Measurements from ENCODE around the gene IPO11.

IPO11 gene

DNA sequence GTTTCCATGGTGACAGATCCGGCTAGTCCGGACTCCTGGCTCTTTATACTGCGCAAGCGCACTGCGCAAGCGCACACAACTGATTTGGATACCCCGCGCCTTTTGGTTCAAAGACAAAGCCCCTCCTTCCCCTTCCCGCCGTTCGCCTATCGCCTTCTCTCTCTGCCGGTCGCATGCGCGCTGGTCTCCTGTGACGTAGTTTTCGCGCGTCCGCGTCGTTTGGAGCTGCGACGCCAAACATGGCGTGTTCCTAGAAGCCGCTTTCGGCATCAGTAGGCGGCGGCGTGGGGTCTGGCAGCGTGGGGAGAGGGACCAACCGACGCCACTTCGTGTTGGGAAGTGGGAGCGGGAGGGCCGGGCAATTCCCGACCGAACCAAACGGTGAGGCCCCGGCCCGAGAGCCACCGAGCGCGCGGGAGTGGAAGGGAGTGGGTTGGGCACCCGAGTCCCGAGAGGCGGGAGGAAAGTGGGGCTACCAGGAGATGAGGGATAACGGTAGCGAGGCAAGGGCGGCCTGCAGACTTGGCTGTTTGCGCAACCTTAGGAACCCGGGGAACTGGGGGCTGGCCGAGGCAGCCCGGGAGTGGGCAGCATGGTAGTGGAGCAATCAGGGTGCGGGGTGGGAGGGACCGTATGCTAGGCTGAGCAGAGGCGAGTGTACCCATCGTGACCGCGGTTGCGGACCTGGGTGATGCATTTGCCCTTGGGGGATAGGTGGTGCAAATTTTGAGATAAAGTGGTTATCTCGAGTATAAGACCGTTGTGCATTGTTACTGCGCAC lies at the start of gene IPO11:
TSS of gene IPO11 (plus strand) at position 215 of the 781 bp plus-strand sequence. CDS start 24,517 bp downstream, outside the sequence.
- peak; percentile 88 to 100 (median 97) for DNase-seq

DNA sequence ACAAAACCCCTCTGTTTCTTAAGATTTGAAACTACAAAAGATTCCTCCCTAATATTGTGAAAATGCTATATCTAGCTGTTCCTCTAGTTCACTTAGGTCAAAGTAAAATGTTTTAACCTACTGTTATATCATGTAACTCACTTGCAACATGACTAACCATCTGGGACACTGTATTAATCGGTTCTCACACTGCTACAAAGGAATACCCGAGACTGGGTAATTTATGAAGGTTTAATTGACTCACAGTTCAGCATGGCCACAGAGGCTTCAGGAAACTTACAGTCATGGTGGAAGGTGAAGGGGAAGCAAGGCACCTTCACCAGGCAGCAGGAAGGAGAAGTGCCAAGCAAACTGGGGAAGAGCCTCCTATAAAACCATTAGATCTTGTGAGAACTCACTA lies 43.5 kb upstream of the IPO11 start:
- DNase-seq: no peak

DNA sequence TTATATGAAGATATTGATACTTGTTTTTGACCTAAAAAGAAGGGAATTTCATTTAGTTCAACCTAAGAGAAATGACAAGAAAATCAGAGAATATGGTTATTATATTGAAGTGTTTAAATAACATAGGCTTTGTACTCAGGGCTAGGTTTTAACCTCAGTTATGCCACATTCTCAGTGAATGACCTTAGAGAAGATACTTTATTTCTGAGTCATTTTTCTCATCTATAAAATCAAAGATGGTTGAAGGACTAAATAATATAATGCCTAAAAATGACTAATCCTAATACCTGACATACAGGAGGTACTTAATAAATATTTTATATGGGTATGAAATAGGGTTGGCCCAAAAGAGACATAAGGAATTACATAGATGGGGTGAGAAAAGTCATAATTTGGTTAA lies 41.2 kb upstream of the IPO11 start:
- no peak for DNase-seq

DNA sequence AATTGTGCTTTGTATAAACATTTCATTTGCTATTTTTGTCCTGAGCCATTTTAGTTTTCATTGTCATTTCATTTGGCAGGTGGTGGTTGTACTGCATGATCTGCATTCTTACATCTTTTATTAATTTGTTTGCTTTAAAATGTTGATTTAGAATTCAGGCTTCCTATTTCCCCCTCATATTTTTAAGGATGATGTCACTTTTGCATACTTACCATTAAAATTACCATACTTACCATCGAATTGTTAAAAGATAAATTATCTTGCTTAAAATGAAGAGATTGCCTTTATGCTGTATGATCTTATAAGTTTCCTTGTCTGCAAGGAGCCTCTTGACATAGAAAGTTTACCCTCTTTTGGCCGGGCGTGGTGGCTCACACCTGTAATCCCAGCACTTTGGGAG lies 40.0 kb upstream of the IPO11 start:
- no peak for DNase-seq

DNA sequence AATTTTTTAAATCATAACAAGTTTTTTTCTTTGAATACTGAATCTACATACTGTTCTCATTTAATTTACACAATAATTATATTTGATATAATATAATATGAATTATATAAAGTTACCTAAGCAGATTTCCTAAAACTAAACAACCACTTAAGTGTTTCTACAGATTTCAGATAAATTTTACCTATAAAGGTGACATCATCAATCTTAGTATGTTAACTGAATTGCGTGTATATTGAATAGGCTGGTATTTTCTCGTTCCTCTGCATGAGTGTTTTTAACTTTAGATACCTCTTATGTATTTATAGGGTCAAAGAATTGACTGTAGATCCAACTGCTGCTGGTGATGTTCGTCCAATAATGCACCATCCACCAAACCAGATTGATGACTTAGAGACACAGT lies 39.2 kb upstream of the IPO11 start:
- no peak for DNase-seq

DNA sequence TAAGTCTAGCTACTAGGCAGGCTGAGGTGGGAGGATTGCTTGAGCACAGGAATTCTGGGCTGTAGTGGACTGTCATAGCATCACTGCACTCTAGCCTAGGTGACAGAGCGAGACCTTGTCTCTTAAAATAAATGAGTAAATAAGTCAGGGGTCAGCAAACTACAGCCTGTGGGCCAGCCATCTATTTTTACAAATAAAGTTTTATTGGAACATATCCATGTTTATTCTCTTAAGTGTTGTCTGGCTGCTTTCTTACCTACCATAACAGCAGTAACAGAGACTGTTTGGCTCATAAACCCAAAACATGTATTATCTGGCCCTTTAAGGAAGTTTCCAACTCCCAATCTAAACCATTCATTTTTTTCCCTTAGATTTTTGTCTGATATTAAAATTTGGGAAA lies 38.5 kb upstream of the IPO11 start:
- no peak for DNase-seq

DNA sequence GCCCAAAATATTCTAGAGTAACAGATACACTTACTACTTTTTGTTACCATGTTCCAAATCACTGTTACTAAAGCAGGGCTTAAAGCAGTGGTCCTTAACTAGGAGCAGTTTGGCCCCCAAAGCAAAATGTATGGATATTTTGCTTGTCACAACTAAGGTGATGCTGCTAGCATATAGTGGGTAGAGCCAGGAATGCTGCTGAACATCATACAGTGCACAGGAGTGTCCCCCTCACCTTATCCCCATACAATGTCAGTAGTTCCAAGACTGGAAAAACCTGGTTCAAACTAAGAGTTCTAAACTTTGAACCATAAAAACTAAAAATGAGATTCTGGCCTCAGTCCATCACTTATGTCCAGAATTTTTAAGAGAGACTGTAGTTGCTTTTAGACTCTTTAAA lies 36.9 kb upstream of the IPO11 start:
- DNase-seq: no peak

DNA sequence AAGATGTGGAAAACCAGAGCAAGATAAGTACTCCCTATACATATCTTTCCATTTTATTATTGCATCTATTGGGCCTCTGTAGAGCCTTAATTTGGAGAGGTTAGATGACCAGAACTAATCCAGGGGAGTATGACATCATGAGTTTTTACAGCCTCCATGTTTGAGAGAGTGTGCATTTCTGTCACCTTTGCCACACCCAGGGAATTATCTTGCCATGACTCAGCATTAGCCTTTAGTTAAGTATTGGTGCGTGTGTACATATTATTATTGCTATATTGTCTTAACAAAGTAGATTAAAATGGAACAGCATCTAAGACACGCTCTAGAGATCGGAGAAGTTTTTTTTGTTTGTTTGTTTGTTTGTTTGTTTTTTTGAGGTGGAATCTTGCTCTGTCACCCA lies 36.5 kb upstream of the IPO11 start:
- no peak for DNase-seq

DNA sequence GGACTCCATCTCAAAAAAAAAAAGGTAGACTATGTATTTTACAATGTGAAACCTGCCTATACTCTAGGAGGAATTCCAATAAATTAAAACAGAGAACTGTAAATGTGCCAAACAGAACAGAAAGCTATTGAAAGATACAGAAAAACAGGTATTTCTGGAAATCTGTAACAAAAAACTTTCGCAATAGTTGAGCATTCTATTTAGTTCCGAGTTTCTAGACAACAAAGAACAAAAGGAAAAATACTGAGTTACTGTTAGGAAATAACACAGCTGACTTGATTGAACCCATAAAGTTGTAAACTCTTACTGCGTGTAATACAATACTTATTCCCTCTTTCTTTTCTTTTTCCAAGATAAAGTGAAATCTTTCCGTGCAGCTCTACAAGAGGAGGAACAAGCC lies 27.4 kb upstream of the IPO11 start:
- no peak for DNase-seq

DNA sequence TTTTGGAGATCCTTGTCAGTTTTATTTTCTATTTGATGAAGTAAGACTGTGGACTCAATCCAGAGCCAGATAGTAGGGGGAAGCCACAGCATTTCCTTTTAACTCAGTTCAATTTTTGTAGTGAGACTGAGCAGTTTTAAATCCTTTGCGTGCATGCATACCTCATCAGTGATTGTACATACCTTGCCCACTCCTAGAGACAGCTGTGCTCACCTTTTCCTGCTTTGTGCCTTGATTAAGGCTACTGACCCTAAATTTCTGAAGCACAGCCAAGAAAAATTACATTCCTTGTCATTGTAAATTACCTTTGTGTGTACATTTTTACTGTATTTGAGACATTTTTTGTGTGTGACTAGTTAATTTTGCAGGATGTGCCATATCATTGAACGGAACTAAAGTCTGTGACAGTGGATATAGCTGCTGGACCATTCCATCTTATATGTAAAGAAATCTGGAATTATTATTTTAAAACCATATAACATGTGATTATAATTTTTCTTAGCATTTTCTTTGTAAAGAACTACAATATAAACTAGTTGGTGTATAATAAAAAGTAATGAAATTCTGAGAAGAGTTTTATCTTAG lies 26.7 kb upstream of the IPO11 start:
- no peak for DNase-seq

DNA sequence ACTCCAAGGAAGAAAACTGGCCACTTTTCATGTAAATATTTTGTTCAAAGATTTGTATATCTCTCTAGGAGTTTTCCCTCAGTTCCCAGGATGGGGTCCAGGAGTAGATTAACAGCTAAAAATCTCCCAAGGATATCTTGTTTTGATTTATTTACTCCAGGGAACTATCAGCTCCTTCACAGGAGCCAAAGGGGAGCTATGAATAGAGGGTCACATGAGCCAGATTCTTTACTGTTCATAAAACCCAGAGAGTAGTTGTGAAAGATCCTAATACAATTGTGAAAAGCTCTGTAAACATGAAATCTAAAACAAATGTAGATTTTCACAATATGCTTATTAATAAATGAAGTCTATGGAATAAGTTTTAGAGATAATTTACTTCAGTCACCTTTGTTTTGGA lies 25.7 kb upstream of the IPO11 start:
- no peak for DNase-seq

DNA sequence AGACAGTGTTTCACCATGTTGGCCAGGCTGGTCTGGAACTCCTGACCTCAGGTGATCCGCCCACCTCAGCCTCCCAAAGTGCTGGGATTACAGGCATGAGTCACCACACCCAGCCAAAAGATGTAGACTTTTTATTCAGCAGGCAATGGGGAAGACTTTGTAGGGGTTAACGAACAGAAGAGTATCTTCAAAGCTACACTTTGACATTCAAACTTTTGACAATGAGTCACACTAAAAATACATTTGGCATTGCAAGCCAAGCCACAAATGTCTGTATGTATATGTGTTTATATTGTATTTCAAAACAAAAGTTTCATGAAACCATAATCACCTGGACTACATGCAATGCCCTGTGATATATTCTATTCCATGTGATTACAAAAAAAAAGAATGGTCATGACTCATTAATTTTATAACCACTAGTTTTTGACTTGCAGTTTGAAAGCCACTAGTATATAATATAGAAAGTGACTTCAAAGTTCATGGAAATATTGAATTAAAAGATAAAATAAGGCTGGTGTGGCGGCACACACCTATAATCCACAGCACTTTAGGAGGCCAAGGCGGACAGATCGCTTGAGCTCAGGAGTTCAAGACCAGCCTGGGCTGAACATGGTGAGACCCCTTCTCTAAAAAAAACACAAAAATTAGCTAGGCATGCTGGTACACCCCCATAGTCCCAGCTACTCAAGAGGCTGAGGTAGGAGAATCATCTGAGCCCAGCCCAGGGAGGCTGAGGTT lies 17.2 kb upstream of the IPO11 start:
- no peak for DNase-seq

DNA sequence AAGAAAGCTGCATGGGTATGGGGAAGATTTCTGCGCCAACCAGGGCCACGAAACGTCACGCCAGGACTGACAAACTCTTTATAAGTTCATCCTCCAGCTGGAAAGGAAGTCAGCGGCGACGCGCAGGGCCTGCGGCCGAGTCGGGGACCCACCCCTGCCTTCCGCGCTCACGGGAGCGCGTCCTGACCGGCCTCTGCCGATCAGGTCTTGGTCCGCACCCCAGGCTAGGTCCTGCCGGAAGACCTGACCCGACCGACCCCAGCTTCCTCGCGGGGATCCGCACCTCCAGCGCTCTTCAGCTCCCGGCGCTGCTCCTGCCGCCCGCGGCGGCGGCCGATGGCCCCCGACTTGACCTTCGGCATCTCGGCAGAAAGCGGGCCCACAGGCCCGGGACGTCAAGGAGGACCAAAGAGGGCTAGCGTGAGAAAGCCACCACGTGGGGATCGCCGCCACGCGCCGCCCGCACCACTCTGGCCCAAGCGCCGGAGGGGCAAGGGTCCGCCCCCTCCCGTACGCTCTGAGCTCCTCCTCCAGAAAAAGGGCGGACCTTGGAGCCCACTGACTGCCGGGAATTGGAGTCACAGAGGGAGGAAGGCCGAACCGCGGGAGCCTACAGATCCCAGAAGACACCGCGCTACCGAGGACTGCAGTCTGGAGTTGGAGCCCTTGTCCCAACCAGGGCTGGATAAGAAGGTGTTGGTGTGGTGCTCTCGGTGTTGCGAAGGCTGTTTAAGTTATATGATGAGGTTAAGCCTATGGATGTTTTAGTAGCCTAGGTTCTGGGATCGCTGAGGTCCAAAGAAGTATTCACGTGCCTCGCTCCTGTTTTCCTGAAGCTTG lies 8.9 kb upstream of the IPO11 start, which contains the start of gene DIMT1:
TSS of gene DIMT1 (minus strand) at position 495 of the 840 bp plus-strand sequence. CDS start at position 362, 133 bp downstream.
- DNase-seq: peak; percentile 55 to 98 (median 95)

DNA sequence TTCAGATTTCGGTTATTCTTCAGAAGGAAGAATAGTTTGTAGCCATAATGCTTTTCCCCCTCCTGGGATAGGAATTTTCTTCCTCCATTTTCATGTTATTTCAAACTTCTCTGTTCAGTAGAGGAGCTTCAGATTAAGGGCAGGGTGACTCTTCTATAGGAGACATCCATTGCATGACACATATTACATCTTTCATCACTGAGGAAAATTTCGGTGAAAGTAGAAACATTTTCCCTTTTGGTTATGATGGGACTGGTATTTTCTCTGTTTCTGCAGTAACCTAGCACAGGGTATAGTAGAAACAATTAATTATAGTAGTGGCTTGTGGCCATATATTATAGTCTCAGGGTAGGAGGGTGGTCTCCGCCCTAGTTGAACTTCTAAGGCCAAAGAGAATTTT lies 1.1 kb downstream of the IPO11 start:
- no peak for DNase-seq

DNA sequence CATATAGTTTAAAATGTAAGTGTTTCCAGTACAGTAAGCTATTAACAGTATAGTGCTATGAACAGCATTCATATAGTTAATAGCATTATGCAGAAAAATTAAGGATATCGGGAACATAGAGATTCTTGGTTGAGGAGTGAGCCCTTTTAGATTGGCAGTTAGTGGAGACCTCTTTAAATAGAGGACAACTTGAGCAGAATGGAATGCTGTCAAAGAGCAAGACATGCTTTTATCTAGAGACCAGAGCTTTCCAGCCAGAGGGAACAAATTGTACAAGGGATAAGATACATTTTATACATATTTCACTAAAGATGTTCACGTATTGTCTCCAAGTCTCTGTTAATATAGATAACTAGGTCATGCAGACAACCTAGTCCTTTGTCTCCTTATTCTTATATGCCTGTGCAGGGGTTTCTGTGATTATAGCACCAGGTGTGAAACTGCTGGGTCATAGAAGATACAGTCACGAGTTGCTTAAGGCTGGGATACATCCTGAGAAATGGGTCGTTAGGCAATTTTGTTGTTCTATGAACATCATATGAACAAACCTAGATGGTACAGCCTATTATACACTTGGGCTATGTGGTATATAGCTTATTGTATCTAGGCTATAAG lies 6.0 kb downstream of the IPO11 start:
- DNase-seq: no peak

DNA sequence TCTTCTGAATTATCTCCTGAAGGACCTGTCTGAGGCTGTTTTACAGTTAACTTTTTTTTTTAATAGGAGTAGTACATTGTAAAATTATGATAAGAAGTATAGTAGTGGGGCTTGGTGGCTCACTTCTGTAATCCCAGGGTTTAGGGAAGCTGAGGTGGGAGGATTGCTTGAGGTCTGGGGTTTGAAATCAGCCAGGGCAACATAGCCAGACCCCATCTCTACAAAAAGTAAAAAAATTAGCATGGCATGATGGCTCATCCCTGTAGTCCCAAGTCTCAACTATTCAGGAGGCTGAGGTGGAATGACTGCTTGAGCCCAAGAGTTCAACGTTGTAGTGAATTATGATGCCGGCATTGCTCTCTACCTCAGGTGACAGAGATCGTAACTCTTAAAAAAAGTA lies 7.0 kb downstream of the IPO11 start:
- no peak for DNase-seq

DNA sequence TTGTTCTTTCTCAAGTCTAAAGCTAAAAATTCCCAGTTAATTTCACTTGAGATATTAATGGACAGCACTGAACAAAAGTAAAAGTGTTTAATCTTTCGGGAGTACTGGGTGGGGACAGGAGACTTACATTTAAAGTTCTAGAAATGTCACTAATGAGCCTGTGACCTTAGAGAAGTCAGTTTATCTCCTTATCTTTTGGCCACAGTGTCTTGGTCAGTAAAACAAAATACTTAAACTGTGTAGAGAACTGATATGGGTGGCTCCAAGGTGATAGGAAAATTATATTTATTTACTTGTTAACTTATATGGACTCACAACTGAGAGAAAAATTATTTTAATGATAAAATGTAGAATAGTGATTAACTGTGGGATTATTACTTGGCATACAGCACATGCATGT lies 8.9 kb downstream of the IPO11 start:
- no peak for DNase-seq

DNA sequence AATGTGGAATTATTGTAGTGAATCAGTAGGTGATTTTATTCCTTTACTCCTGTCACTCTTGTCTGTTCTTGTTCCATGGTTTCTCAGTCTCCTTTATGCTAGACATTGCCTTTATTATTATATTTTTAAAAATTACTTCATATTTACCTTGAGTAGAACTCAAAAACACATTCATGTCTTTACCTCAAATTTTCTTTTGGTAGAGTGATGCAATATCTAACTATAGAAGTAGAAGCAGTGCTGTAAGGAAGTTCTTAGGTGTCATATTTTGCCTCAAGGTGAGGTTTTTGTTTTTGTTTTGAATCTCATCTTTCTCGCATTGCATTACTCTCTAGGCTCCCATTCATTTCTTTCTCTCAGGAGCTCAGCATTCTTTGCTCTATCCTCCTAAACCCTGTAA lies 12.2 kb downstream of the IPO11 start:
- no peak for DNase-seq

DNA sequence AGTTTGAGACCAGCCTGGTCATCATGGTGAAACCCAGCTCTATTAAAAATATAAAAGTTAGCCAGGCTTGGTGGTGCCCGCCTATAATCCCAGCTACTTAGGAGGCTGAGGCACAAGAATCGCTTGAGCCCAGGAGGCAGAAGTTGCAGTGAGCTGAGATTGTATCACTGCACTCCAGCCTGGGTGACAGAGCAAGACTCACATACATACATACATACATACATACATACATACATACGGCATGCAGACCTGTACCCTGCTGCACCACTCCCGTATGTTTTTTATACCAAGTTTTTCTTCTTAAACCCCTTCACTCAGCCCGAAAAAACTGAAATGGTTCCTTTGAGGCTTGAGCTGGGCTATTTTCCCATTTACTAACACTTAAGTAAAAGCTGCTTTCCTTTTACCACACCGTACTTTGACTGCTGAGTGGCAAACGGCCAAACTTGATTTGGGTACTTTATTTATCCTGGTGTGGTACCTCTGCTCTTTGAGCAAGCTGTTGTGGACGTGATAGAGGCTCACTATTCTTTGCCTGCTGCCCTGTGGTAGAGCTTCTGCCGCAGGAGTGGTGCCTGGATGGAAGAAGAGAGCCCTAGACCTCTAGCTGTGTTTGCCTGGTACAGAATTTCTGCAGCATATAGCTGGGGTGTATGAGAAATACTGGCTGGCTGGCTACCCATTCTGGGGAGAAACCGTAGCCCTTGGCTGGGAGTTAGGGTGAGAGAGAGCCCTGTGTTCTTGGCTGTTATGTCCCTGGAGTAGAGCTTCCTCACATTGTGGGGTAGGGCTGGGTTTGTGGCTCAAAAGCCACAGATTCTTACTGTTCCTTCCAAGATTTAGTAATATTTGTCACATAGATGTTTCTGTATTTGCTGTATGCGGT lies 19.4 kb downstream of the IPO11 start:
- DNase-seq: no peak

DNA sequence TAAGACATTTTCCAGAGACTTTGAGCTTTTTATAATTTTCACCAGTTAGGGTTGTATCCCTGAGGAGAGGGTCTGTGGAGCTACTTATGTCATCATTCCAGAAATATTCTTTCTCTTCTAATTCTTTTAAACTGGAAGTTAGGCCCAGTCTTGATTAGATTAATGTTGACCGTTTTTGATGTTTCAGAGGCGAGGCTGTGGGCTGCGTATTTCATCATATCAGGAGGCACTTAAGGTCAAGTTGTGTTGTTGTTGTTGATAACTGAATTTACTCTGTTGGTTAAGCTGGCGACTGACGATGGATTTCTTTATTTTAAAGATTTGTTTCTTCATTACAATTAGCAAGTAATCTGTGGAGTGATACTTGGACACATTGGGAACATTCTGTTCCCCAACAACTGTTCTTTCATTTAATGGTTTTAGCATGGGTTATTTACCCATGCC lies 20.1 kb downstream of the IPO11 start:
- DNase-seq: no peak
